Testis (tissue), 2 donors: ENCODE data around the gene KCNH2.

ENCODE experiments used
- CTCF ChIP-seq, 3 experiments: fragments of 450-650 bp in 2 of 3; fragments of 200-600 bp in 1 of 3; sonication (generic) in 1 of 3; IDR thresholded peaks; one replicate each; pipeline ENCODE4 v1.5.1; 2016 to 2019; ENCODE audit warnings: antibody characterized with exemption in 3 of 3, mild to moderate bottlenecking in 2 of 3, moderate library complexity in 1 of 3
- POLR2A ChIP-seq: fragments of 450-650 bp; IDR thresholded peaks from one replicate; pipeline ENCODE4 v1.6.1; 2017; ENCODE audit warnings: antibody characterized with exemption, mild to moderate bottlenecking, moderate library complexity

DNA sequence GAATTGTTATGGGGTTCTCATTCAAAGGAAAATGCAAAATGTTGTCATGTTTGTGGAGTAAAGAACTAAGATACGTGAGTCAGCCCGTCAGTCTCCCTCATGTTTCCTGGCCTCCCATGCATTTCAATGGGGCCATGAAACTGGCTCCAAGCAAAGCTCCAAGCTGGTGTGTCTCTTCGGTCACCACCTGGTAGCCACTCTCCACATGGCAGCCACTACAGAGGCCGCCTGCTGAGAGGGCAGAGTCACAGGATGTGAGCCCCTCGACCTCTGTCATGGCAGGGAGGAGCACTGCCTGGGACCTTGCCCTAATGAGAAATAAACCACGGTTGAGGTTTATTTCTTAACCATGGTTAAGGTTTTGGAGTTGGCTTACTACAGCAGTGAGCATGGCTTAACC is 63.2 kb downstream of the KCNH2 start:
- TF ChIP-seq CTCF (IDR thresholded peaks at IDR 0.05) (no peak), POLR2A (no peak)
